Keratinocyte (primary cell): ENCODE measurements around the gene ZSCAN22. TPM values are rescaled to one million over a fixed set of nuclear protein-coding genes. Genes with fewer than 3 reads are reported as not detected.

Source experiments
- DNase-seq: peaks from one replicate; pipeline ENCODE4 v3.0.0-alpha.2; 2011; ENCODE audit warnings: low read depth, missing footprints, low spot score
- FAIRE-seq: peaks from 2 replicates; lab custom pipeline; 2011; peaks lifted over from hg19 to GRCh38; lab: Jason Lieb, UNC
- H2AFZ ChIP-seq: 2 replicates; pipeline ENCODE4 v1.6.0; 2012; ENCODE audit warnings: low read length, control low read depth, inconsistent platforms; ENCODE audit not compliant: control insufficient read depth
- H3K27ac ChIP-seq: 2 replicates; pipeline ENCODE4 v1.5.1; 2011; ENCODE audit warnings: low read length; ENCODE audit not compliant: control insufficient read depth, insufficient read depth
- H3K27me3 ChIP-seq: 3 replicates; pipeline ENCODE4 v1.6.0; 2011; ENCODE audit warnings: low read length; ENCODE audit not compliant: control insufficient read depth, insufficient read depth; ENCODE audit errors: extremely low read depth
- H3K36me3 ChIP-seq, 2 experiments: 2 replicates in 1 of 2; 3 replicates in 1 of 2; pipeline ENCODE4 v1.5.1; 2011; ENCODE audit warnings: low read length in 2 of 2, mild to moderate bottlenecking in 1 of 2; ENCODE audit not compliant: control insufficient read depth in 2 of 2, insufficient read depth in 2 of 2; ENCODE audit errors: extremely low read depth in 1 of 2
- H3K4me1 ChIP-seq: 3 replicates; pipeline ENCODE4 v1.5.1; 2011; ENCODE audit warnings: low read length; ENCODE audit not compliant: control insufficient read depth, insufficient read depth; ENCODE audit errors: extremely low read depth
- H3K4me2 ChIP-seq: 3 replicates; pipeline ENCODE4 v1.6.0; 2011; ENCODE audit warnings: low read depth, low read length; ENCODE audit not compliant: control insufficient read depth, insufficient read depth; ENCODE audit errors: extremely low read depth
- H3K4me3 ChIP-seq, 3 experiments: fragments of 200-600 bp in 1 of 3; sonication (generic) in 1 of 3; 2 replicates in 2 of 3; 3 replicates in 1 of 3; pipeline ENCODE4 v1.5.1; 2011 to 2016; ENCODE audit warnings: low read length in 3 of 3, mild to moderate bottlenecking in 3 of 3, control low read depth in 2 of 3, inconsistent platforms in 1 of 3, low read depth in 1 of 3, mixed read lengths in 1 of 3, mixed run types in 1 of 3, moderate library complexity in 1 of 3; ENCODE audit not compliant: control insufficient read depth in 2 of 3, insufficient read depth in 2 of 3; ENCODE audit errors: extremely low read depth in 1 of 3
- H3K79me2 ChIP-seq: 2 replicates; pipeline ENCODE4 v1.6.0; 2012; ENCODE audit warnings: low read length; ENCODE audit not compliant: control insufficient read depth, insufficient read depth
- H3K9ac ChIP-seq: 3 replicates; pipeline ENCODE4 v1.6.0; 2011; ENCODE audit warnings: low read length; ENCODE audit not compliant: control insufficient read depth, insufficient read depth; ENCODE audit errors: extremely low read depth
- H3K9me1 ChIP-seq: 3 replicates; pipeline ENCODE4 v1.6.0; 2011; ENCODE audit warnings: low read length; ENCODE audit not compliant: control insufficient read depth, insufficient read depth; ENCODE audit errors: extremely low read depth
- H3K9me3 ChIP-seq: 2 replicates; pipeline ENCODE4 v1.5.1; 2012; ENCODE audit warnings: low read depth, low read length; ENCODE audit not compliant: control insufficient read depth
- H4K20me1 ChIP-seq: 3 replicates; pipeline ENCODE4 v1.6.0; 2011; ENCODE audit warnings: low read length; ENCODE audit not compliant: control insufficient read depth, insufficient read depth; ENCODE audit errors: extremely low read depth
- CTCF ChIP-seq, 3 experiments: IDR thresholded peaks in 1 of 3; conservative IDR thresholded peaks in 1 of 3; optimal IDR thresholded peaks in 1 of 3; 2 replicates in 2 of 3; 3 replicates in 1 of 3; pipeline versions ENCODE3 to v1.5.1; 2011; ENCODE audit warnings: low read length in 3 of 3, mild to moderate bottlenecking in 3 of 3, moderate library complexity in 2 of 3, control low read depth in 1 of 3, inconsistent platforms in 1 of 3; ENCODE audit not compliant: insufficient read depth in 2 of 3; ENCODE audit errors: extremely low read depth in 1 of 3
- EZH2 ChIP-seq: IDR thresholded peaks from one replicate; pipeline ENCODE4 v1.6.1; 2012; ENCODE audit warnings: inconsistent platforms, mild to moderate bottlenecking, low read length, moderate library complexity
- dilution Hi-C: fragments of 300-500 bp; cut with MboI; formaldehyde crosslinking; loops from one replicate; pipeline ENCODE4 v1.7.0; 2020; ENCODE audit warnings: low sequenced_read_pairs; ENCODE audit not compliant: extremely low pct_ligation_motif_present
- polyA plus RNA-seq, 5 experiments: library from polyadenylated mRNA; depleted of rRNA in 3 of 5; stranded (reverse) in 3 of 5; stranded (forward) in 1 of 5; unstranded in 1 of 5; fragments of >200 nt; gene quantifications; 1 replicate in 1 of 5; 2 replicates in 3 of 5; 3 replicates in 1 of 5; pipeline versions ENCODE4 v1.2.1 to v1.2.3, GENCODE V29; 2011 to 2012; ENCODE audit warnings: missing spikeins in 2 of 5, low read depth in 1 of 5, low replicate concordance in 1 of 5

The ZSCAN22 gene
- polyA plus RNA-seq, 1 donor (not counting 4 experiments of a cell fraction or from before 2014, with no cell fraction given), result 2.5 TPM

DNA sequence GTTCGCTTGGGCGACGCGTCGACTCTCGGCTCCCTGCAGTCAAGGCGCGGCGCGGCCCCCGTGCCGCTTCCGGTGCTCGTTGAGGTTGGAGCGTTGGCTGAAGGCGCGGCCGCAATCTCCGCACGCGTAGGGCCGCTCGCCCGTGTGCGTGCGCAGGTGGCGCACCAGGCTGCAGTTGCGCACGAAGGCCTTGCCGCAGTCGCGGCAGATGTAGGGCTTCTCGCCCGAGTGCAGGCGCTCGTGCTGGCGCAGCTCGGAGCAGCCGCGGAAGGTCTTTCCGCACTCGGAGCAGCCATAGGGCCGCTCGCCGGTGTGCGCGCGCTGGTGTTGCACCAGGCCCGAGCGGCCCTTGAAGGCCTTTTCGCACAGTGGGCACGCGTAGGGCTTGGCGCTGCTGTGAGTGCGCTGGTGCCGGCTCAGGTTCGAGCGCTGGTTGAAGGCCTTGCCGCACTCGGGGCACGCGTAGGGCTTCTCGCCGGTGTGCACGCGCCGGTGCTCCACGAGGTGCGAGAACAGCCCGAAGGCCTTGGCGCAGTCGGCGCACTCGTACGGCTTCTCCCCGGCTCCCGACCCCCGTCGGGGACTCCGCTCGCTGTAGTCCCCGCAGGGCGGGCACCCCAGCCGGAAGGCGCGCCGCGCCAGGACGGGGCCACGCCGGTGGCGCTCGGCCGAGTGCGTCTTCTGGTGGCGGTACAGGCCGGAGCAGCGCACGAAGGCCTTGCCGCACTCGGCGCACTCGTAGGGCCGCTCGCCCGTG is 41.1 kb downstream of the ZSCAN22 start:
- no peak for TF ChIP-seq CTCF (optimal IDR thresholded peaks at IDR 0.05 in 1 of 3, IDR thresholded peaks at IDR 0.05 in 1 of 3, conservative IDR thresholded peaks at IDR 0.05 in 1 of 3; ENCODE audit: extremely low read depth in 1 of 3, insufficient read depth in 2 of 3, low read length in 3 of 3)
- Histone ChIP-seq H3K36me3 (no peaks in the 10 kb centered on the region), H4K20me1 (no peaks in the 10 kb centered on the region), H3K4me3 (no peak overlapping the region), H3K79me2 (no peaks in the 10 kb centered on the region), H3K4me2 (no peak overlapping the region), H3K27me3 (no peaks in the 10 kb centered on the region), H3K9ac (no peak overlapping the region), H3K9me1 (no peaks in the 10 kb centered on the region), H3K27ac (no peak overlapping the region), H2AFZ (no peak overlapping the region), H3K4me1 (no peaks in the 10 kb centered on the region), H3K9me3 (no peaks in the 10 kb centered on the region)
- dilution Hi-C loops, result no loop called here
- no peak for FAIRE-seq
- DNase-seq, result no peak

DNA sequence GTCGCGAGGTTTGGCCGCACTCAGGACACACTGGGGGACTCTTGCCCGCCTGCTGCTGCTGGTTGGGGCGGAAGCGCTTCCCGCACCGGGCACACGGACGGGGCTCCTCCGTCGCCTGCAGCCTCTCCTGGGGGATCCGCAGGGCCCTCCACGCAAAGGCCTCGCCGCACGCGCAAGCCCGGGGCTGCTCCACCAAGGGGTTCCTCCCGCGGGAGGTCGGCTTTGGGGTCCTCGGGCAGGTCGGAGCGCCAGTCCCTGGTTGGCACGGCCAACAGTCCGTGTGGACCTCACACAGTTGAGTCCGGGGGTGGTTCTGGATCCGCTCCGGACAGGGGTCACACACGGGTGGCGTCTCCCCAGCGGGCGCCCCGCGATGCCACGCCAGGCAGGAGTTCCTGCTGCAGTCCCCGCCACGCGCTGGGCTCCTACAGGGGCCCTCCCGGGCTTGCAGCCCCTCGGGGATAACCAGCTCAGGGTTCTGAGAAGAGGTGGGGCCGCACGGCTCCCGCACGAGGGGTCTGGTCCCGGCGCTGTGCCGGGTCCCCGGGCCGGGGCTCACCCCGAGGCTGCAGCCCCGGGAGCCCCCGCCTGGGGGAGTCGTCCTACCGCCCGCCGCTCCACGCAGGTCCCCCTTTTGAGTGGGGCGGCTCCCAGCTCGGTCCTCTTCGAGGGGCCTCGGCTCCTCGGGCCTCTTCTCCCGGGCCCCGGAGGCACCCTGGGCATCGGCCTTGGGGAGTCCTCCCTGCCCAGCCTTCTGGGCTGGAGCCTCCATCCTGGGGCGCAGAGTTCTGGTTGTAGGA is 42.0 kb downstream of the ZSCAN22 start:
- H4K20me1 ChIP-seq, result no peaks in the 10 kb centered on the region
- no peak overlapping the region for H3K9ac ChIP-seq
- H3K36me3 ChIP-seq, result no peaks in the 10 kb centered on the region
- H2AFZ ChIP-seq, result no peak overlapping the region
- H3K4me2 ChIP-seq, result no peak overlapping the region
- H3K9me3 ChIP-seq, result no peaks in the 10 kb centered on the region
- H3K4me3 ChIP-seq, result no peak overlapping the region
- H3K27ac ChIP-seq, result no peak overlapping the region
- dilution Hi-C loops, result no loop called here
- H3K79me2 ChIP-seq, result no peaks in the 10 kb centered on the region
- FAIRE-seq (no peak), DNase-seq (no peak)
- no peaks in the 10 kb centered on the region for H3K9me1 ChIP-seq
- H3K4me1 ChIP-seq, result no peaks in the 10 kb centered on the region
- TF ChIP-seq EZH2, result no peak
- TF ChIP-seq CTCF (optimal IDR thresholded peaks at IDR 0.05 in 1 of 3, IDR thresholded peaks at IDR 0.05 in 1 of 3, conservative IDR thresholded peaks at IDR 0.05 in 1 of 3; ENCODE audit: extremely low read depth in 1 of 3, insufficient read depth in 2 of 3, low read length in 3 of 3), result no peak
- H3K27me3 ChIP-seq, result no peaks in the 10 kb centered on the region
